Trophoblast cell (in vitro differentiated cells and primary cell): Measurements from ENCODE around the gene MTCH1.
"Not testable (repeated sequence)": the region's sequence is repeated elsewhere in the genome, so short reads cannot be mapped to it uniquely, and the experiment has no call there.

Experiments
- DNase-seq, 2 donors: peaks; one replicate each; pipeline ENCODE4 v3.0.0-alpha.2; 2016
- H2AFZ ChIP-seq: 2 replicates; pipeline ENCODE4 v1.6.1; 2013; ENCODE audit warnings: low read length, moderate library complexity, mild to moderate bottlenecking; ENCODE audit not compliant: insufficient read depth, poor library complexity
- H2AK5ac ChIP-seq: 2 replicates; pipeline ENCODE4 v1.6.1; 2013; ENCODE audit warnings: mild to moderate bottlenecking, low read length
- H2BK120ac ChIP-seq: 2 replicates; pipeline ENCODE4 v1.6.1; 2013; ENCODE audit warnings: low read length, mild to moderate bottlenecking, moderate library complexity; ENCODE audit not compliant: insufficient read depth, poor library complexity
- H2BK12ac ChIP-seq: 2 replicates; pipeline ENCODE4 v1.6.1; 2013; ENCODE audit warnings: mild to moderate bottlenecking, low read length, moderate library complexity
- H2BK5ac ChIP-seq: 2 replicates; pipeline ENCODE4 v1.6.1; 2013; ENCODE audit warnings: low read length, low read depth, moderate library complexity, mild to moderate bottlenecking; ENCODE audit not compliant: poor library complexity
- H3K14ac ChIP-seq: 2 replicates; pipeline ENCODE4 v1.6.1; 2013; ENCODE audit warnings: mild to moderate bottlenecking, low read length
- H3K18ac ChIP-seq: 2 replicates; pipeline ENCODE4 v1.6.1; 2013; ENCODE audit warnings: mild to moderate bottlenecking, low read length
- H3K23ac ChIP-seq: 2 replicates; pipeline ENCODE4 v1.6.1; 2013; ENCODE audit warnings: low read length
- H3K27ac ChIP-seq: 2 replicates; pipeline ENCODE4 v1.5.1; 2013; ENCODE audit warnings: low read depth, mild to moderate bottlenecking, inconsistent platforms, low read length, moderate library complexity
- H3K27me3 ChIP-seq: 2 replicates; pipeline ENCODE4 v1.6.1; 2013; ENCODE audit warnings: inconsistent platforms, mild to moderate bottlenecking, low read length, moderate library complexity; ENCODE audit not compliant: insufficient read depth
- H3K36me3 ChIP-seq, 2 experiments: 1 replicate in 1 of 2; 2 replicates in 1 of 2; pipeline ENCODE4 v1.6.1; 2013; ENCODE audit warnings: low read length in 2 of 2, mild to moderate bottlenecking in 2 of 2, moderate library complexity in 1 of 2; ENCODE audit not compliant: insufficient read depth in 2 of 2, control insufficient read depth in 1 of 2
- H3K4ac ChIP-seq: 2 replicates; pipeline ENCODE4 v1.6.1; 2013; ENCODE audit warnings: low read depth, mild to moderate bottlenecking, low read length, moderate library complexity
- H3K4me1 ChIP-seq, 2 experiments: 1 replicate in 1 of 2; 2 replicates in 1 of 2; pipeline ENCODE4 v1.6.1; 2013; ENCODE audit warnings: low read length in 2 of 2, mild to moderate bottlenecking in 2 of 2, moderate library complexity in 1 of 2; ENCODE audit not compliant: insufficient read depth in 2 of 2, control insufficient read depth in 1 of 2
- H3K4me2 ChIP-seq: 2 replicates; pipeline ENCODE4 v1.6.1; 2013; ENCODE audit warnings: inconsistent platforms, mild to moderate bottlenecking, low read length, moderate library complexity
- H3K4me3 ChIP-seq: 2 replicates; pipeline ENCODE4 v1.5.1; 2013; ENCODE audit warnings: mild to moderate bottlenecking, low read depth, low read length, inconsistent platforms
- H3K79me1 ChIP-seq: one replicate; pipeline ENCODE4 v1.6.1; 2013; ENCODE audit warnings: low read length
- H3K79me2 ChIP-seq: 2 replicates; pipeline ENCODE4 v1.6.1; 2013; ENCODE audit warnings: low read length, mild to moderate bottlenecking; ENCODE audit not compliant: control insufficient read depth, insufficient read depth, poor library complexity
- H3K9ac ChIP-seq: 2 replicates; pipeline ENCODE4 v1.6.1; 2013; ENCODE audit warnings: mild to moderate bottlenecking, low read length
- H3K9me3 ChIP-seq: 2 replicates; pipeline ENCODE4 v1.6.1; 2013; ENCODE audit warnings: low read depth, mild to moderate bottlenecking, control low read depth, inconsistent platforms, low read length; ENCODE audit not compliant: insufficient read depth
- H4K12ac ChIP-seq: 2 replicates; pipeline ENCODE4 v1.6.1; 2013; ENCODE audit warnings: low read depth, mild to moderate bottlenecking, low read length, moderate library complexity
- H4K8ac ChIP-seq: 2 replicates; pipeline ENCODE4 v1.6.1; 2013; ENCODE audit warnings: low read depth, mild to moderate bottlenecking, low read length, moderate library complexity
- H4K91ac ChIP-seq: one replicate; pipeline ENCODE4 v1.6.1; 2013; ENCODE audit warnings: low read depth, mild to moderate bottlenecking, low read length, moderate library complexity
- WGBS: extraction: QIAGEN DNeasy Blood & Tissue Kit; methylation state at CpG from one replicate; pipeline ENCODE4 v1.1.7; 2013; ENCODE audit warnings: missing lambda C conversion rate; ENCODE audit not compliant: insufficient read length, insufficient coverage; ENCODE audit errors: extremely low coverage; 5-methylcytosine and 5-hydroxymethylcytosine counted together

Gene MTCH1

DNA sequence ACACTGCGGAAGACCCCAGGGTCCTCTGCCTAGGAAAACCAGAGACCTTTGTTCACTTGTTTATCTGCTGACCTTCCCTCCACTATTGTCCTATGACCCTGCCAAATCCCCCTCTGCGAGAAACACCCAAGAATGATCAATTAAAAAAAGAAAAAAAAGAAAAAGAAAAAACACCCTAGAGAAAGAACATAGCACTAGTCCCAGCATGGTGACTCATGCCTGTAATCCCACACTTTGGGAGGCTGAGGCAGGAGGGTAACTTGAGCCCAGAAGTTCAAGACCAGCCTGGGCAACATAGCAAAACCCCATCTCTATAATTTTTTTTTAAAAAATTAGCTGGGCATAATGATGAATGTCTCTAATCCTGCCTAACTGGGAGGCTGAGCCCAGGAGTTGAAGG, 43.7 kb downstream of the MTCH1 start:
- H3K4me3 ChIP-seq, H2BK5ac ChIP-seq, H3K4ac ChIP-seq, H3K9me3 ChIP-seq, H2BK12ac ChIP-seq, H4K12ac ChIP-seq, H3K27me3 ChIP-seq, H2BK120ac ChIP-seq, DNase-seq, H3K27ac ChIP-seq, H3K36me3 ChIP-seq, H3K4me1 ChIP-seq, H2AFZ ChIP-seq, H4K91ac ChIP-seq, H3K4me2 ChIP-seq, H3K14ac ChIP-seq, H3K9ac ChIP-seq, H3K79me2 ChIP-seq, H3K79me1 ChIP-seq, H3K23ac ChIP-seq, H4K8ac ChIP-seq, H3K18ac ChIP-seq, H2AK5ac ChIP-seq: not testable (repeated sequence)
- WGBS = no CpG with 5 or more reads among the region's 2 CpGs

DNA sequence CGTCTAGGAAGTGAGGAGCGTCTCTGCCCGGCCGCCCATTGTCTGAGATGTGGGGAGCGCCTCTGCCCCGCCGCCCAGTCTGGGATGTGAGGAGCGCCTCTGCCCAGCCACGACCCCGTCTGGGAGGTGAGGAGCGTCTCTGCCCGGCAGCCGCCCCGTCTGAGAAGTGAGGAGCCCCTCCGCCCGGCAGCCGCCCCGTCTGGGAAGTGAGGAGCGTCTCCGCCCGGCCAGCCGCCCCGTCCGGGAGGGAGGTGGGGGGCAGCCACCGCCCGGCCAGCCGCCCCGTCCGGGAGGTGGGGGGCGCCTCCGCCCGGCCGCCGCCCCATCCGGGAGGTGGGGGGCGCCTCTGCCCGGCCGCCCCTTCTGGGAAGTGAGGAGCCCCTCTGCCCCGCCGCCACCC, 44.4 kb downstream of the MTCH1 start:
- H4K91ac ChIP-seq, H3K18ac ChIP-seq, H3K4me2 ChIP-seq, H3K14ac ChIP-seq, H3K9ac ChIP-seq, H2BK5ac ChIP-seq, H3K4me3 ChIP-seq, H3K23ac ChIP-seq, H2BK12ac ChIP-seq, H3K4me1 ChIP-seq, H3K9me3 ChIP-seq, H2AFZ ChIP-seq, H3K4ac ChIP-seq, H3K79me1 ChIP-seq, H2AK5ac ChIP-seq, H2BK120ac ChIP-seq, H3K36me3 ChIP-seq, H3K27ac ChIP-seq, DNase-seq, H3K79me2 ChIP-seq, H4K8ac ChIP-seq, H3K27me3 ChIP-seq, H4K12ac ChIP-seq: not testable (repeated sequence)
- WGBS = no CpG with 5 or more reads among the region's 40 CpGs

DNA sequence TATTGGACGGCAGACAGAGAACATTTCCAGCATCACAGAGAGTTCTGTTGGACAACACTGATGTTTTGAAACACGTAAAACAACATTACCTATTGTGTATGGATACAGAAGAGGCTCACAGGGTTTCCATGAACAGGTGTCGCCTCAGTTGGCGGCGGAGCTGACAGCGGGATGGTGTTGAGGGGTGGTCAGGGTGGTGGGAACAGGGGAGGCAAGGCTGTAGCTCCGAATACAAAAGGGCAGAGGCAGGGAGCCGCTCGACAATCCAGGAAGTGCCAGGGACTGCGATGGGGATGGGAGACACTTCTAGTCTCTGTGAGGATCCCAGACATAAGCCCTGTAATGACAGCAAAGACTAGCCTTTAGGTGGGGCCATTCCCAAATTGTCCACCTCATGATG, 46.0 kb downstream of the MTCH1 start:
- no peak overlapping the region for H3K9ac ChIP-seq
- no peak overlapping the region for H3K14ac ChIP-seq
- H3K9me3 ChIP-seq = no peaks in the 10 kb centered on the region
- H2BK5ac ChIP-seq = no peak overlapping the region
- no peak overlapping the region for H3K23ac ChIP-seq
- no peak overlapping the region for H2BK120ac ChIP-seq
- no peak overlapping the region for H2BK12ac ChIP-seq
- no peak for DNase-seq
- H2AFZ ChIP-seq = no peak overlapping the region
- H3K79me1 ChIP-seq = no peaks in the 10 kb centered on the region
- H4K91ac ChIP-seq = no peak overlapping the region
- H3K79me2 ChIP-seq = no peaks in the 10 kb centered on the region
- H2AK5ac ChIP-seq = no peak overlapping the region
- H4K8ac ChIP-seq = no peak overlapping the region
- WGBS = no CpG with 5 or more reads among the region's 10 CpGs
- no peaks in the 10 kb centered on the region for H3K27me3 ChIP-seq
- no peak overlapping the region for H3K18ac ChIP-seq
- no peak overlapping the region for H3K4me3 ChIP-seq
- no peak overlapping the region for H3K4ac ChIP-seq
- no peaks in the 10 kb centered on the region for H3K36me3 ChIP-seq
- no peak overlapping the region for H3K27ac ChIP-seq
- H3K4me1 ChIP-seq = peaks cover 0 to 2% of the 10 kb centered on the region in 2 experiments
- H3K4me2 ChIP-seq = no peak overlapping the region
- no peak overlapping the region for H4K12ac ChIP-seq

DNA sequence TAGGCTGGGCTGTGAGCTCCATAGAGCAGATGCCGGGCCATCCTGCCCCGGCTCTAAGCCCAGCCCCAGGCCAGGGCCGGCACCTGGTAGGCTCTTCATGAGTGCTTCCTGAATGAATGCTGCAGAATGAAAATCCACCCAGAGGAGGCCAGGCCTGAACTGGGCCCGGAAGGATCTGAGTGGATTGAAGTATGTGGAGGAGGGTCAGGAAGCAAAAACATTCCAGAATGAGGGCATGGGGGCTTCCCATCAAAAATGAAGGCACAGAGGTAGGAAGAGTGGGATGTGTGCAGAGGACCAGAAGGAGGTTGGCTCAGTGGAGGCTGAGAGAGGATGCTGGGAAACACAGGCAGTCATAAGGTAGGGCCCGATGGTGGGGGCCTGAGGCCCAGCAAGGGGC, 47.0 kb downstream of the MTCH1 start:
- not testable (repeated sequence) for H3K4ac ChIP-seq, H3K4me1 ChIP-seq, H3K27ac ChIP-seq, H4K12ac ChIP-seq, H3K79me1 ChIP-seq, H3K9ac ChIP-seq, H3K4me3 ChIP-seq, H3K36me3 ChIP-seq, H3K27me3 ChIP-seq, H3K79me2 ChIP-seq, H2BK12ac ChIP-seq, H3K23ac ChIP-seq, H2BK5ac ChIP-seq, H4K91ac ChIP-seq, H3K9me3 ChIP-seq, DNase-seq, H2AK5ac ChIP-seq, H3K4me2 ChIP-seq, H3K18ac ChIP-seq, H4K8ac ChIP-seq, H2BK120ac ChIP-seq, H3K14ac ChIP-seq, H2AFZ ChIP-seq
- WGBS = no CpG with 5 or more reads among the region's 5 CpGs
